WTC11 (cell line): Measurements from ENCODE around the gene RPRD1B.

Experiments
- ATF6 ChIP-seq: sonication (generic); formaldehyde crosslinking; IDR thresholded peaks from 2 replicates; pipeline ENCODE4 v1.8.1; 2023; ENCODE audit warnings: mild to moderate bottlenecking, missing genetic modification reagents
- CTCF ChIP-seq: fragments of 200-600 bp; IDR thresholded peaks from 2 replicates; pipeline ENCODE4 v1.8.0; 2022; ENCODE audit warnings: antibody characterized with exemption
- E2F1 ChIP-seq: sonication (generic); formaldehyde crosslinking; IDR thresholded peaks from 2 replicates; pipeline ENCODE4 v1.8.0; 2022; ENCODE audit warnings: mild to moderate bottlenecking, missing genetic modification reagents
- NR3C1 ChIP-seq: sonication (generic); formaldehyde crosslinking; conservative IDR thresholded peaks from 2 replicates; pipeline ENCODE4 v1.8.1; 2023; ENCODE audit warnings: low read depth, mild to moderate bottlenecking, missing genetic modification reagents
- OVOL2 ChIP-seq: fragments of 250-450 bp; sonication (Bioruptor Pico); IDR thresholded peaks from 2 replicates; pipeline ENCODE4 v1.9.0; 2021; ENCODE audit warnings: mild to moderate bottlenecking, borderline replicate concordance
- PREB ChIP-seq: sonication (generic); formaldehyde crosslinking; IDR thresholded peaks from 2 replicates; pipeline ENCODE4 v1.8.1; 2022; ENCODE audit warnings: mild to moderate bottlenecking, missing genetic modification reagents, moderate library complexity, borderline replicate concordance
- SMAD4 ChIP-seq: sonication (generic); formaldehyde crosslinking; IDR thresholded peaks from 2 replicates; pipeline ENCODE4 v1.8.0; 2022; ENCODE audit warnings: mild to moderate bottlenecking, missing genetic modification reagents
- ZNF512 ChIP-seq: sonication (generic); formaldehyde crosslinking; IDR thresholded peaks from 2 replicates; pipeline ENCODE4 v1.8.1; 2022; ENCODE audit warnings: missing genetic modification reagents, borderline replicate concordance

GRCh38 chr20:38079353-38079752, 45.8 kb downstream of the RPRD1B start:
- no peak for TF ChIP-seq ZNF512 (CRISPR knock-in tag)
- no peak for TF ChIP-seq CTCF
- TF ChIP-seq SMAD4 = no peak
- no peak for TF ChIP-seq PREB (CRISPR knock-in tag)
- no peak for TF ChIP-seq ATF6 (CRISPR knock-in tag)
- TF ChIP-seq NR3C1 (CRISPR knock-in tag) = no peak
- no peak for TF ChIP-seq OVOL2 (CRISPR knock-in tag)
- TF ChIP-seq E2F1 (CRISPR knock-in tag) = no peak
